ENCODE data around the gene PSMA2. TPM values are rescaled to one million over a fixed set of nuclear protein-coding genes. Genes with fewer than 3 reads are reported as not detected.

Gene PSMA2
- total RNA-seq, 1 donor from 2014 or later = 52.3 TPM

DNA sequence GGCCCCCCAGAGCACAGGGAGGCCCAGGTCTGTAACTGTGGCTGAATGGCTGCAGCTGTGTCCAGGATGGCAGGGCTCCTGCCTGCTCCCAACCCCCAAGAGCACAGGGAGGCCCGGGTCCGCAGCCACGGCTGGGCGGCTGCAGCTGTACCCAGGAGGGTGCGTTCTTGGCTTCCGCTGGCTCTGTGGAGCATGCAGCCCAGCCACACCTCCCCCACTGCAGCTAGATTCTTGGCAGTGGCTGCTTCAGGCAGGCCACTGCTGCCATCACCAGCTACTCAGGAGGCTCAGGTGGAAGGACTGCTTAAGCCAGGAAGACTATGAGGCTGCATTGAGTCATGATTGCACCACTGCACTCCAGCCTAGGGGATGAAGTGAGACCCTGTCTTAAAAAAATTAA is 48.0 kb downstream of the PSMA2 start:
- no peak overlapping the region for H3K4me3 ChIP-seq
- no peaks in the 10 kb centered on the region for H3K36me3 ChIP-seq
- peaks cover 16% of the 10 kb centered on the region for H3K4me1 ChIP-seq
- DNase-seq (peak; percentile 77), ATAC-seq (peak; percentile 54 to 69)
- H3K27me3 ChIP-seq (ENCODE audit: low read depth) = no peaks in the 10 kb centered on the region
- TF ChIP-seq, protein P1, sequence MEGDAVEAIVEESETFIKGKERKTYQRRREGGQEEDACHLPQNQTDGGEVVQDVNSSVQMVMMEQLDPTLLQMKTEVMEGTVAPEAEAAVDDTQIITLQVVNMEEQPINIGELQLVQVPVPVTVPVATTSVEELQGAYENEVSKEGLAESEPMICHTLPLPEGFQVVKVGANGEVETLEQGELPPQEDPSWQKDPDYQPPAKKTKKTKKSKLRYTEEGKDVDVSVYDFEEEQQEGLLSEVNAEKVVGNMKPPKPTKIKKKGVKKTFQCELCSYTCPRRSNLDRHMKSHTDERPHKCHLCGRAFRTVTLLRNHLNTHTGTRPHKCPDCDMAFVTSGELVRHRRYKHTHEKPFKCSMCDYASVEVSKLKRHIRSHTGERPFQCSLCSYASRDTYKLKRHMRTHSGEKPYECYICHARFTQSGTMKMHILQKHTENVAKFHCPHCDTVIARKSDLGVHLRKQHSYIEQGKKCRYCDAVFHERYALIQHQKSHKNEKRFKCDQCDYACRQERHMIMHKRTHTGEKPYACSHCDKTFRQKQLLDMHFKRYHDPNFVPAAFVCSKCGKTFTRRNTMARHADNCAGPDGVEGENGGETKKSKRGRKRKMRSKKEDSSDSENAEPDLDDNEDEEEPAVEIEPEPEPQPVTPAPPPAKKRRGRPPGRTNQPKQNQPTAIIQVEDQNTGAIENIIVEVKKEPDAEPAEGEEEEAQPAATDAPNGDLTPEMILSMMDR (IDR thresholded peaks at IDR 0.05) = no peak
- no peak overlapping the region for H3K27ac ChIP-seq
- intact Hi-C loops (cut with DNase I) = no loop called here
- H3K9me3 ChIP-seq = no peaks in the 10 kb centered on the region

DNA sequence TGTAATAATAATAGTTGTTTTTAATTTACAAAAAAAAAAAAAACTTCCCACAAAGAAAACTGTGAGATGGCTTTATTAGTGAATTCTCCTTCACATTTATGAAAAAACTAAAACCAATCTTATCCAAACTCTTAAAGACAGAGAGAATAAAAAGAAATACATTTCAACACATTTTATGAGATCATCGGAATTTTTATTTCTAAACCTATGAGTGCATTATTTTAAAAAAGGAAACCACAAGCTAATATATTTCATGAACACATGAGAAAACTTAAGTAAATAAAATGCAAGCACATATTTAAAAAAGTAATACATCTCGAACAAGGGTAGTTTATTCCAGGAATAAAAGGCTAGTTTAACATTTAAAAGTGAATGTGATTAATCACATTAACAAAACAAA is 51.6 kb downstream of the PSMA2 start:
- Histone ChIP-seq H3K4me1 (no peaks in the 10 kb centered on the region), H3K36me3 (no peaks in the 10 kb centered on the region), H3K4me3 (no peak overlapping the region), H3K27ac (no peak overlapping the region), H3K9me3 (no peaks in the 10 kb centered on the region), H3K27me3 (ENCODE audit: low read depth) (no peaks in the 10 kb centered on the region)
- ATAC-seq (no peak), DNase-seq (no peak)
- intact Hi-C loops (cut with DNase I) = no loop called here
- TF ChIP-seq, protein P1 (IDR thresholded peaks at IDR 0.05) = no peak

DNA sequence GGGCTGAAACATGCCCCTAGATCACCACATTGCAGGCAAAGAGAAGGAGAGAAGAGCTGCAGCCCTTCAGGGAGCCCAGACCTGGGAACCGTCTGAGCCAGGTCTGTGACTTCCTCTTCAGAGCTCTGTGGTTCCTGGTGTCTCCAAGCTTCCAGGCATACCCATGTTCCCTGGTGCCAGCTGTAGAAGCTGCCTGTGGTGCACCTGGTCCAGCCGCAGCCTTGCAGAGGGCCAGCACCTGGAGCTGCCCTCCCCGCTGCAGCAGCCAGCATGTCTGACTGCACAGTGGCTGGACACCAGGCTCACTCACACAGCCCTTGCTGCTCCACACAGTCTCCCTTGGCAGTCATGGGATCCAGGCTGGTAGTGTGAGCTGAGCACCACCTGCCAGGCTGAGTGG is 53.7 kb downstream of the PSMA2 start:
- no peak for DNase-seq
- intact Hi-C loops (cut with DNase I) = no loop called here
- TF ChIP-seq, protein P1 (IDR thresholded peaks at IDR 0.05) = no peak

DNA sequence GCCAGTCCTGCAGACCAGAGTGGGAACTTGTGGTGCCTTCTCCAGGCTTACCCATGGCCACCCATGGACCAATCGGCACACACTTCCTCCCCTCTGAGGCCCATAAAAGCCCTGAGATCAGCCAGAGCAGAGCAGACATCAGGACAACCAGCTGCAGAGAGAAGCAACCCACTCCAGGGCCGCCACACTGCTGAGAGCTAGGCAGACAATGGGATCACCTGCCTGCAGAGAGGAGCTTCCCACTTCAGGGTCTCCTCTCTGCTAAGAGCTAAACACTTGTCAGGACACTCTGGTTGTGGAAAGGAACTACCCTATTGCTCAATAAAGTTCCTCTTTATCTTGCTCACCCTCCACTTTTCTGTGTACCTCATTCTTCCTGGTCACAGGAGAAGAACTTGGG is 54.1 kb downstream of the PSMA2 start:
- H3K27ac ChIP-seq = no peak overlapping the region
- no peak overlapping the region for H3K4me3 ChIP-seq
- TF ChIP-seq, protein P1 (IDR thresholded peaks at IDR 0.05) = no peak
- ATAC-seq = peak; percentile 59 to 65
- no peaks in the 10 kb centered on the region for H3K9me3 ChIP-seq
- H3K4me1 ChIP-seq = no peaks in the 10 kb centered on the region
- no peaks in the 10 kb centered on the region for H3K36me3 ChIP-seq
- H3K27me3 ChIP-seq (ENCODE audit: low read depth) = no peaks in the 10 kb centered on the region
- DNase-seq = peak; percentile 49
- intact Hi-C loops (cut with DNase I) = no loop called here

More for the DNA sequence above, 53.7 kb downstream of the PSMA2 start:
- H3K4me1 ChIP-seq = no peaks in the 10 kb centered on the region
- peak; percentile 35 to 43 for ATAC-seq
- H3K27me3 ChIP-seq (ENCODE audit: low read depth) = no peaks in the 10 kb centered on the region
- no peaks in the 10 kb centered on the region for H3K36me3 ChIP-seq
- H3K9me3 ChIP-seq = no peaks in the 10 kb centered on the region
- no peak overlapping the region for H3K4me3 ChIP-seq
- H3K27ac ChIP-seq = no peak overlapping the region

DNA sequence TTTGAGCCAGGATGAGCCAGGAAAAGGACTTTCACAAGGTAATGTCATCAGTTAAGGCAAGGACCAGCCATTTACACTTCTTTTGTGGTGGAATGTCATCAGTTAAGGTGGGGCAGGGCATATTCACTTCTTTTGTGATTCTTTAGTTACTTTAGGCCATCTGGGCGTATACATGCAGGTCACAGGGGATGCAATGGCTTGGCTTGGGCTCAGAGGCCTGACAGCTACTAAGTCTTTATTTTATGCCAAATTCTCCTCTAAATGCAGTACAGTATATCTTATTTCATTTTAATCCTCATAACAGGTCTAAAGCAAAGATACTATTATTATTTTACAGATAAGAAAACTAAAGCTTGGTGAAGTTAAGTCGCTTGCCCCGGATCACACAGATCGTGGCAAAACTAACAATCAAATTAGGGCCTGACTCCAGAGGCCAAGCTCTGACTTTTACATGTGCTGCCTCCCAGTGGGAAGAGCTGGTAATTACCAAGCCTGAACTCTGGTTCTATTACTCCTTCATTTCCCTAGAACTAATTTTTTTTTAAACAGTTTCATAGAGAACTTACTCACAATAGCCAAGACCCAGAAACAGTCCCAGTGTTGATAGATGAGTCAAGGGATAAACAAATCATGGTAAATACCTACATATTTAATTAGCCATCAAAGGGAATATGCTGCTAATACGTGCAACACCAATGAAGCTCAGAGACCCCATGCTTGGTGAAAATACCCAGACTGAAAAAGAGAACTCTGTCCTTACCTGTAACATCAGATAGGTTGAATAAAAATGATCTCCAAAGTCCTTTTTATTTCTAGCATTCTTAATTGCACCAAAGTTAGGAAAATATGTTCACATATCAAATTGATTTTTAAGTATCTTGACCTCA is 55.5 kb downstream of the PSMA2 start:
- no peaks in the 10 kb centered on the region for H3K36me3 ChIP-seq
- TF ChIP-seq, protein P1 (IDR thresholded peaks at IDR 0.05) = peak; percentile 82
- DNase-seq = no peak
- H3K4me1 ChIP-seq = no peaks in the 10 kb centered on the region
- intact Hi-C loops (cut with DNase I) = no loop called here
- peak; percentile 72 to 77 for ATAC-seq
- H3K27ac ChIP-seq = no peak overlapping the region
- H3K9me3 ChIP-seq = no peaks in the 10 kb centered on the region
- no peak overlapping the region for H3K4me3 ChIP-seq
- H3K27me3 ChIP-seq (ENCODE audit: low read depth) = no peaks in the 10 kb centered on the region

Data from lower lobe of right lung (tissue), 2 donors.